ENCODE data around the gene SSR1. TPM values are rescaled to one million over a fixed set of nuclear protein-coding genes. Genes with fewer than 3 reads are reported as not detected.

SSR1 gene
- total RNA-seq, 6 donors from 2014 or later, result 14.5 to 135 (median 57.7) TPM

GRCh38 chr6:7241160-7241559 lies 71.8 kb downstream of the SSR1 start:
- DNase-seq, result no peak
- ATAC-seq (ENCODE audit: low FRiP score in 2 of 2), result no peak
- Histone ChIP-seq H3K4me3 (no peak overlapping the region), H3K27ac (peak overlapping the region; percentile 36 to 78 (median 68)), H3K4me1 (peaks cover 28 to 35% (median 31%) of the 10 kb centered on the region in 4 donors), H3K27me3 (no peaks in the 10 kb centered on the region), H3K36me3 (peaks cover 4 to 26% (median 9%) of the 10 kb centered on the region in 4 donors), H3K9me3 (no peaks in the 10 kb centered on the region)
- TF ChIP-seq POLR2AphosphoS5 (IDR thresholded peaks at IDR 0.05) (no peak), POLR2A (IDR thresholded peaks at IDR 0.05) (no peak), CTCF (IDR thresholded peaks at IDR 0.05) (no peak), EP300 (IDR thresholded peaks at IDR 0.05) (no peak)
- 67 to 80% methylated on average over 10 of the region's 10 CpGs for WGBS, 2 donors

- ATAC-seq (ENCODE audit: low FRiP score in 2 of 2), result no peak
- Histone ChIP-seq H3K4me3 (no peak overlapping the region), H3K9me3 (no peaks in the 10 kb centered on the region), H3K27ac (peak overlapping the region in 1 of 4 donors; percentile 62), H3K27me3 (no peaks in the 10 kb centered on the region), H3K36me3 (peaks cover 0 to 25% (median 2%) of the 10 kb centered on the region in 4 donors), H3K4me1 (peaks cover 32 to 43% (median 36%) of the 10 kb centered on the region in 4 donors)
- TF ChIP-seq CTCF (IDR thresholded peaks at IDR 0.05) (no peak), POLR2AphosphoS5 (IDR thresholded peaks at IDR 0.05) (no peak), POLR2A (IDR thresholded peaks at IDR 0.05) (no peak), EP300 (IDR thresholded peaks at IDR 0.05) (no peak)
- WGBS, 2 donors, result 90 to 94% methylated on average over 9 of the region's 9 CpGs
- no peak for DNase-seq
These were observed 72.6 kb downstream of the SSR1 start for GRCh38 chr6:7240351-7240750.

- no peak for TF ChIP-seq EP300 (IDR thresholded peaks at IDR 0.05)
- TF ChIP-seq POLR2AphosphoS5 (IDR thresholded peaks at IDR 0.05), result no peak
- TF ChIP-seq CTCF (IDR thresholded peaks at IDR 0.05), result no peak
- TF ChIP-seq POLR2A (IDR thresholded peaks at IDR 0.05), result no peak
- no peak for DNase-seq
- ATAC-seq (ENCODE audit: low FRiP score in 2 of 2), result no peak
- H3K4me3 ChIP-seq, result no peak overlapping the region
- no peaks in the 10 kb centered on the region for H3K27me3 ChIP-seq
- peaks cover 32 to 47% (median 37%) of the 10 kb centered on the region in 4 donors for H3K4me1 ChIP-seq
- WGBS, 2 donors, result 80 to 92% methylated on average over 5 of the region's 5 CpGs
- H3K27ac ChIP-seq, result peak overlapping the region in 2 of 4 donors; percentile 1 to 36
- no peaks in the 10 kb centered on the region for H3K9me3 ChIP-seq
- H3K36me3 ChIP-seq, result peaks cover 0 to 26% (median 9%) of the 10 kb centered on the region in 4 donors
These were observed 73.4 kb downstream of the SSR1 start for GRCh38 chr6:7239590-7239948.

GRCh38 chr6:7238900-7239589 lies 74.0 kb downstream of the SSR1 start:
- Histone ChIP-seq H3K27ac (peak overlapping the region in 2 of 4 donors; percentile 1 to 36), H3K4me1 (peaks cover 32 to 47% (median 37%) of the 10 kb centered on the region in 4 donors), H3K27me3 (no peaks in the 10 kb centered on the region), H3K4me3 (no peak overlapping the region), H3K9me3 (no peaks in the 10 kb centered on the region), H3K36me3 (peaks cover 0 to 30% (median 10%) of the 10 kb centered on the region in 4 donors)
- TF ChIP-seq CTCF (IDR thresholded peaks at IDR 0.05) (peak; percentile 56 to 86 (median 74)), POLR2AphosphoS5 (IDR thresholded peaks at IDR 0.05) (peak in 1 of 2 donors; percentile 32), EP300 (IDR thresholded peaks at IDR 0.05) (no peak), POLR2A (IDR thresholded peaks at IDR 0.05) (no peak)
- WGBS, 2 donors, result 46 to 54% methylated on average over 8 to 10 of the region's 10 CpGs
- ATAC-seq (ENCODE audit: low FRiP score in 2 of 2) (peak; percentile 63 to 84), DNase-seq (peak in 1 of 2 donors; percentile 97)
